ENCODE measurements around the gene TPTE.
"Not testable (repeated sequence)": the region's sequence is repeated elsewhere in the genome, so short reads cannot be mapped to it uniquely, and the experiment has no call there.

Gene TPTE

DNA sequence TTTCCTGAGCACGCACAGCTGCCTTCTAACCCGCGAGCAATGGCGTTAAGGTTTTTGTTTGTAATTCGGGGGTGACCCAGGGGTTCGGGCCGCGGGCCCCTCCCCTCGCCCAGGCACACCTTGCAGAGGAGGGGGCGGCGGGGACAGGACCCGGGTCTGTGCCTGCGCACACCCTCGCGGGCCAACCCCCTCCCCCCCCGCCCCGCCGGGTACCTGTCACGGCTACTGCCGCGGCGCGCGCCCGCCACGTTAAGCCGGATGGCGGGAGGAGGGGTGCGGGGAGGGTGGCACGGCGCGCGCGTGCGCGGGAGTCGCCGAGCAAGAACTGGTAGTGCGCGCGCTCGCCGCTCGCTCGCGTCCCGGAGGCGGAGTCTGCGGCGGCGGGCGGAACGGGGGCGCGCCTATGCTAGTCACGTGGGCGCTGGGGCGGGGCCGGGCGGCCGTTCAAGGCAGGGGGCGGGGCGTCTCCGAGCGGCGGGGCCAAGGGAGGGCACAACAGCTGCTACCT, at the start of gene TPTE:
TSS of gene TPTE (plus strand) at position 493 of the 508 bp plus-strand sequence. CDS start 17,141 bp downstream, outside the sequence.
- no peak for DNase-seq

DNA sequence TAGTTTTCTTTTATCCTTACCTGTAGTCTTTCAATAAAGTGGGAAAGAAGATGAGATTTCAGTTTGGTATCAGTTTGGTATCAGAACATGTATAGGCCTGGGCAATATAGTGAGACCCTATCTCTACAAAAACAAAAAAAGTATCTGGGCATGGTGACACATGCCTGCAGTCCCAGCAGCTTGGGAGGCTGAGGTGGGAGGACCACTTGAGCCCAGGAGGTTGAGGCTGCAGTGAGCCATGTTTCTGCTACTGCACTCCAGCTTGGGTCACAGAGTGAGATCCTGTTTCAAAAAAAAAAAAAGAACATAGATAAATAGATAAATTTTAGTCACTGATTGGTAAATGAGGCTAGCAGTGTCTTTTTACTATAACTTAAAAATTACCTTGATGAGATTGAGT, 49.4 kb upstream of the TPTE start:
- DNase-seq = not testable (repeated sequence)

DNA sequence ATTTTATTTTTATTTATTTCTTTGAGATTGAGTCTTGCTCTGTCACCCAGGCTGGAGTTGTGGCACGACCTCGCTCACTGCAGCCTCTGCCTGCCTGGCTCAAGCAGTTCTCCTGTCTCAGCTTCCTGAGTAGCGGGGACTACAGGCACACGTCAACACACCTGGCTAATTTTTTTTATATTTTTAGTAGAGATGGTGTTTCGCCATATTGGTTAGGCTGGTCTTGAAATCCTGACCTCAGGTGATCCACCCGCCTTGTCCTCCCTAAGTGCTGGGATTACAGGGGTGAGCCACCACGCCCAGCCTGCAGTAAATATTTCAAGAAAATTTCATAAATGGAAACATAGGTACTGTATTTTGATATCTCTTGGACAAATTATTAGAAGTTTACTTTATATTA, 43.6 kb upstream of the TPTE start:
- DNase-seq = not testable (repeated sequence)

DNA sequence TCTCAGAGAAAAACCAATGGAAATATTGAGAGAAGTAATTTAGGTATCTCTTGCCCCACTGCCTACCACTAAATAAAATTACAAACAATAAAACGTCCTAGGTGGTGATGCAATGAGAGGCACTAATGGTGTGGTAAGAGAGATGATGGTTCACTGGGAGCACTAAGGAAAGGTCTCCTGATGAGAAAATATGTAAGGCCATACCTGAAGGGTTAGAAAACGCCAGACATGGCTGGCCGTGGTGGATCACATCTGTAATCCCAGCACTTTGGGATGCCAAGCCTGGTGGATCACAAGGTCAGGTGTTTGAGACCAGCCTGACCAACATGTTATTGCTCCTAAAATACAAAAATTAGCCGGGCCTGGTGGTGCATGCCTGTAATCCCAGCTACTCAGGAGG, 41.5 kb upstream of the TPTE start:
- not testable (repeated sequence) for DNase-seq

DNA sequence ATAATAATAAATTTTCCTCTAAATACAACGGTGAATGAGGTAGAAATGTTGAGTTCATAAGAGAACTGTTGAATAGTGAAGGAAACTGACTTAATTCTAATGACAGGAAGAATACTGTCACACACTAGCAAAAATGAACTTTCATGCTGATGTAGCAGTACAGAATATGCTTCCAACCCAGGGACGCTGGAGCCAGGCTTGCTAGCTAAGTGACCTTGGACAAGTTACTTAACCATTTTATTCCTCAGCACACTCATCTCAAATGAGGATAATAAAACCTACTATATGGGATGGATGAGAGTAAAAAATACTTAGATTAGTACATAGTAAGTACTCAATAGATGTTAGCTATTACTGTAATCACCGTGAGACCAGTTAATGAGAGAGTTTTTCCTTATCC, 36.5 kb upstream of the TPTE start:
- DNase-seq = not testable (repeated sequence)

DNA sequence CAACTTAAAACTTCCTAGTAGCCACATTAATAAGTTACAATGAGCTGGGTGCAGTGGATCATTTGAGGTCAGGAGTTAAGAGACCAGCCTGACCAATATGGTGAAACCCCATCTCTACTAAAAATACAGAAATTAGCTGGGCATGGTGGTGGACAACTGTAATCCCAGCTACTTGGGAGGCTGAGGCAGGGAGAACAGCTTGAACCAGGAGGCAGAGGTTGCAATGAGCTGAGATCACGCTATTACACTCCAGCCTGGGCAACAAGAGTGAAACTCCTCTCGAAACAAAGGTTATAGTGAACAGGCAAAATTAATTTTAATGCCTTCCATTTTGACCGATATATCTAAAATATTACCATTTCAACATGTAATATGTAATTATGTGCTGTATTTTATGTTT, 30.9 kb upstream of the TPTE start:
- not testable (repeated sequence) for DNase-seq

DNA sequence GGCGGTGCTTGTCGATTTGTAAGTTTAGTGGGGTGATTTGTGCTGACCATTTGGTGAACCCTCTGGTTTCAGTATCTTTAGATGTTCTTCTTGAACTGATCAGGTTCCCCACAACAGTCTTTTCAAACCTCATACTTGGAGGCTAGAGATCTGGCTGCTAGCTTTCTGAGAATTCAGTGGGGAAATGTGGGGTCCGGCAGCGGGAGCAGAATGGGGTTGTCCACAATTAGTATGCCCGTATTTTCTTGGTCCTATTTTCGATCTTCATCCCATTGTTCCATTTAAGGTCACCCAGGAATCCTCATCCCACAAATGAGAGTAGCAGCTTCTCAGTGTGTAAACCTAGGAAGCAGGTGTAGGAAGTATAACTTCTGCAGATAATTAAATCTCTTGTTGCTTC, 10.3 kb upstream of the TPTE start:
- no peak for DNase-seq

DNA sequence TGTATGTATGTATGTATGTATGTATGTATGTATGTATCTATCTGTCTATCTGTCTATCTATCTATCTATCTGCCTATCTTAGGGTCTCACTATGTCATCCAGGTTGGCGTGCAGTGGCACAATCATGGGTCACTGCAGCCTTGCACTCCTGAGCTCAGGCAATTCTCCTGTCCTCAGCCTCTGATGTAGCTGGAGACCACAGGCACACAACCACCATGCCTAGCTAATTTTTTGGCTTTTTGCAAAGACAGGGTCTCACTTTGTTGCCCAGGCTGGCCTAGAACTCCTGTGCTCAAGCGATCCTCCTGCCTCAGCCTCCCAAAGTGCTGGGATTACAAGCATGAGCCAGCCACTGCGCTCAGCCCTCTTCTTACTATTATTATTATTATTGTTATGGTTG, 4.5 kb upstream of the TPTE start:
- not testable (repeated sequence) for DNase-seq

DNA sequence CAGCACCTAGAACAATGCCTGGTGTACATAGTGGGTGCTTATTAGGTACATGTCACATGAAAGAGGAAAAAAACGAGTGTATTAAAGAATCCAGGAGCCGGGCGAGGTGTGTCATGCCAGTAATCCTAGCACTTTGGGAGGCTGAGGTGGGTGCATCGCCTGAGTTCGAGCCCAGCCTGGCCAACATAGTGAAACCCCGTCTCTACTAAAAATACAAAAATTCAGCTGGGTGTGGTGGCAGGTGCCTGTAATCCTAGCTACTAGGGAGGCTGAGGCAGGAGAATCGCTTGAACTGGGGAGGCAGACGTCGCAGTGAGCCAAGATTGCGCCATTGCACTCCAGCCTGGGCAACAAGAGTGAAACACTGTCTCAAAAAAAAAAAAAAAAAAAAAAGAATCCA, 3.5 kb upstream of the TPTE start:
- DNase-seq = not testable (repeated sequence)

DNA sequence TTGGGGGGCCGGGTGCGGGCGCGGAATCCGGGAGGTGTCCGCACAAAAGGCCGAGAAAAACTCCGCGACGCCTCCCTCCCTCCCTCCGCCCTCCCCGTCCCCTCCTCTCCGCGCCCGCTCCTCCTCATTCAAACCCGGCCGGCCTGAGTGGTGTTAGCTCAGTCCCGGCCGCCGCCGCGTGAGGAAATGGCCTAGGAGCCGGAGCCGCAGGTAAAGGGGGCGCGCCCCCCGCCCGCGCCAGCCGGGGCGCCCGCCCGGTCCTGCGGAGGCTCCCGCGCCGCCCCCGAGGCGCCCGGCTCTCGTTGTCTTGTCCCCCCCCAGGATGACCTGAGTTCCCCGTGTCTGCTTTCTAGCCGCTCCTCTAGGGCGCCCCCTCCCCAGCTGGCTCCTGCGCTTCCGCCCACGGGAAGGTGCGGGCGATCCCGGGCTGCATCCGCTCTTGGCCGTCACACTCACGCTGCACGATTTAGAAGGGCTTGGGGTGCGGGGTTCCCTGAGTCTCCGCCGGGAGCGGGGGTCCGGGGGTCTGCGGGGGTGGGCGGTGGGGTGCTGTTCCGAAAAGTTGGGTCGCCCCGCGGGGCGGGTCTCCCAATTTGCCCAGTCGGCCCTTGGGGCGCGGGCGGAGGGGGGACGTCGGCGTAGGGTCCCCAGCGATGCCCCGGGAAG, 585 bp downstream of the TPTE start:
- DNase-seq = not testable (repeated sequence)

DNA sequence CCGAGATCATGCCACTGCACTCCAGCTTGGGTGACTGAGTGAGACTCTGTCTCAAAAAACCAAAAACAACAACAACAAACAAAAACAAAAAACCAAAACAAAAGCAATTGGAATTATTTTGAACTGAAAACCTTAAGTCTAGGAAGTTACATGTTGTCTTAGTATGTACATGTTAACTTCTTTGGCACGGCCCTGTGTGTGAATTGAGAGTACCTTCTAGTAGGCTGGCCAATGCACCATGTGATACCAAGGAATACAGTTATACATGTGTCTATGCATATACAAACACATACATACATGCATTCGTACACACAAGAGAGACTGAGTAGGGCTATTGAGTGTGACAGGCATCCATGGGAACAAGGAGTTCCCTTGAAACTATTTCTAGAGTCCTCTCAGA, 18.6 kb downstream of the TPTE start:
- DNase-seq = no peak

DNA sequence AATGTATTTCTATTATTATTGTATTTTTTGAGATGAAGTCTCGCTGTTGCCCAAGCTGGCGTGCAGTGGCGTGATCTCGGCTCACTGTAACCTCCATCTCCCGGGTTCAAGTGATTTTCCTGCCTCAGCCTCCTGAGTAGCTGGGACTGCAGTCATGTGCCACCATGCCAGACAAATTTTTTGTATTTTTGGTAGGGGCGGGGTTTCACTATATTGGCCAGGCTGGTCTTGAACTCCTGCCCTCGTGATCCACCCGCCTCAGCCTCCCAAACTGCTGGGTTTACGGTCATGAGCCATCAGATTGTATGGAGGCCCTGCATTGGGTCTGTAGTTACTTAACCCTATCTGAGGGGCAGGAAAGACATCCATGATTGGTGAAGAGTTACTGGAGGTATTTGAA, 23.0 kb downstream of the TPTE start:
- not testable (repeated sequence) for DNase-seq

DNA sequence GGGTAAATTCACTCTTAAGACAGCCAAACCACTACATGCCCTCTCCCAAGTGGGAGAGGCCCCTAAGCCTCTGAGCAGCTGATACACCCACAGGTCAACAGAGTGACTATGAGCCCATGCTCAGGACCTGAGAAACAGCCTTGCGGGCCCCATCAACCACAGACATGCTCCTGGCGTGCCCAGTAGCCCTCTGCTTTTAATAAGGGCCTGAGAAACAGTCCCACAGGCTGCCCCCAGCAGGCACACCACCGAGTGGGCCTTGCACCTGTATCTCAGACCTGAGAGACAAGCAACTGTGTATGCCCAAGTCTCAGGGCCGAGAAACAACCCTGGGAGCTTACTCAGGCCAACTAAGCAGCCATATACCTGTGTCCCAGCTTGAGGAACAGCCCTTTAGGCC, 26.5 kb downstream of the TPTE start:
- not testable (repeated sequence) for DNase-seq

DNA sequence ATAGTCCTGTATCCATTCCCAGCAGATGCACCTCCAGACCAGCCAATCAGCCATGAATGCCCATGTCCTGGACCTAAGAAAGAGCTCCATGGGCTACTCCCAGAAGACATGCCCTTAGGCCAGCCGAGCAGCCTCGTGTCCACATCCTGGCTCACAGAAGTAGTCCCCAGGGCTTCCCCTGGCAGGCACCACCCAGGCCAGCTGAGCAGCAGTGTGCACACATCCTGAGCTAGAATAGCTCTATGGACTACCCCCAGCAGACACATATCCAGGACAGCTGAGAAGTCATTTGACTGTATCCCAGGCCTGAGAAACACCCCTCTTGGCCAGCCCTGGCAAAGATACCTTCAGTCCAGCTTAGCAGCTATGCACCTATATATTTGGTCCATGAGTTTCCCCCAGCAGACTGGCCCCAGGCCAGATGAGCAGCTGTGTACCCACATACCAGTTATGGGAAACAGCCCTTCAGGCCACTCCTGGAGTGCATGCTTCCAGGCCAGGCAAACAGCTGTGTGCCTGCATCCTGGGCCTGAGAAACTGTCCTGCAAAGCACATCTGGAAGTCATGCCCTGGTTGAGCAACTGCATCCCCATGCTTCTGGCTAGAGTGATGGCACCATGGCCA, 27.1 kb downstream of the TPTE start:
- DNase-seq = not testable (repeated sequence)

DNA sequence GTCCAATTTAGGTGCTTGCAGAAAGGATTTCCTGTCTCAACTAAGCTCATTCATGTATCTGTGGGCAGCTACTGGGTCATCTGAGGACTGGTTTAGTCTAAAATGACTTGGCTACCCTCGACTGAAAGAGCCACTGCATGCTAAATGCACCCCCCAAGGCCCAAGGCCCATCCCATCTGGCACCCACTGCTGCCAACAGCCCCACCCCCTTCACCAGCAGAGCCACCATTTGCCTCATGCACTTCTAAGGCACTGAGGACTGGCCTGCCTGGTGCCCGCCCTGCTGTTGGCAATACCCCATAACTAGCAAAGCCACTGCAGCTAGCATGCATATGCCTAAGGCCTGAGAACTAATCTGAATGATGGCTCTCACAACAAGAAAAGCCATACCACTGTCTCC, 49.4 kb downstream of the TPTE start:
- not testable (repeated sequence) for DNase-seq

DNA sequence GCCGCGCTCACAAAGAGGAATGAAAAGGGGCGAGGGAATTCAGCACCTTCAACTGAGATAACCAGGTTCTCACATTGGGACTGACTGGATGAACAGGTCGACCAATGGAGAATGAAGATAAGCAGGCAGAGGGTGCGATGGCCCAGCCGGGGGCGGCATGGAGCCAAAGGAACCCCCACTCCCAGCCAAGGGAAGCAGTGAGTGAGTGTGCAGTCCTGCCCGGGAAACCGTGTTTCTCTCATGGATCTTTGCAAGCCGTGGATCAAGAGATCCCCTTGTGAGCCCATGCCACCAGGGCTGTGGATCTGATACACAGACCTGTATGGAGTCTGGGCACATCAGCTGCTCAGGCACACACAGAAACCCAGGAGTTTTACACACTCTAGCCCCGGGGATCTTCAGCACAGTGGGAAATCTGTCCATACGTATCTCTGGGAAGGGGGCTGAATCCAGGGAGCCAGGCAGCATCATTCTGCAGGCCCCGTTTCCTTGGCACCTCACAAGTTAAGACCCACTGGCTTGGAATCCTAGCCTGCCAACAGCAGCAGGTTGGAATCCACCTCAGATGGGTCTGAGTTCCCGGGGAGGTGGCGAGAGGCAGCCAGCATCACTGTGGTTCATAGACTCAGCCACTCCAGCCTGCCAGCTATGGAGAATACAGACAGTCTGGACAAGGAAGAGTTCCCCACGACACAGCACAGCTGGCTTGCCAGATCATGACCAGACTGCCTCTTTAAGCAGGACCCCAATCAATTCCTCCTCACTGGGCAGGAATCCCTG, 53.3 kb downstream of the TPTE start:
- not testable (repeated sequence) for DNase-seq

DNA sequence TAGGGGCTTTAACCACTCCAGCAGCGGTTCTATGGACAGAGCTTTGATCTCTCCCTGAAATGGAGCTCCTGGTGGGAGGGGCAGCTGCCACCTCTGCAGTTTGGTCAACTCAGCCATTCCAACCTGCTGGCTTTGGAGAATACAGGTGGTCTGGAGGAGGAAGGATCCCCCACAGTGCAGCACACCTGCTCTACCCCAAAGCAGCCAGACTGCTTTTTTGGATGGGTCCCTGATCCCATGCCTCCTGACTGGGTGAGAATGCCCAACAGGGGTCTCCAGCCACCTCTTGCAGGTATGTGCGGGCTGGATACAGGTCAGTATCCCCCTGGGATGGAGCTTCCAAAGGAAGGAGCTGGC, 53.9 kb downstream of the TPTE start:
- DNase-seq = no peak

DNA sequence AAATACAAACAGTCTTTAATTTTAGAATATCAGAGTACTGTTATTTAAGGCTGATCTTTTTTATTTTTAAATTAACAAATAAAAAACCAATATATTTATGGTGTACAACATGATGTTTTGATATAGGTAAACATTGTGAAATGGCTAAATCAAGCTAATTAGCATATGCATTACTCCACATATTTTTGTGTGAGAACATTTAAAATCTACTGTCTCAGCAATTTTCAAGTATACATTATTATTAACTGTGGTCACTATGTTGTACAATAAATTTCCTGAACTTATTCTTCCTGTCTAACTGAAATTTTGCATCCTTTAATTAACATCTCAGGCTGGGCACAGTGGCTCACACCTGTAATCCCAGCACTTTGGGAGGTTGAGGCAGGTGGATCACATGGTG, 57.5 kb downstream of the TPTE start:
- DNase-seq = not testable (repeated sequence)

DNA sequence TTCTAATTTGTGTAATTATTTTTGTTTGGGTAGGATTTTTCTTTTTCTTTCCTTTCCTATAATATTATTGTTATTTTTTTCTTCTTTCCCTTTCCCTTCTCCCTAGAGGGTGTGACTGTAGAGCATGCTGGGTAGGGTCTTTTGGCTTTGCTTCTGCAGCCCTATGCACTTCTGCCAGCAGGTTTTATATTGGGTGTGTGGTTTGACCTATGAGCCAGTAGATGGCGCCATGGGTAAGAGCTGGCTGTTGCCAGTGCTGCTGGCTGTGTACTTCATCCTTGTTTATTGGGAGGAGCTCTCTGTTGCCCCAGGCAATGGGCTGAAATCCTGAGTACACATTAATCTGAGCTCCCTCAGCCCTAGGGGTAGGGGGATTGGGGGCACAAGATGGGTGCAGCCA, 67.7 kb downstream of the TPTE start:
- DNase-seq = not testable (repeated sequence)

DNA sequence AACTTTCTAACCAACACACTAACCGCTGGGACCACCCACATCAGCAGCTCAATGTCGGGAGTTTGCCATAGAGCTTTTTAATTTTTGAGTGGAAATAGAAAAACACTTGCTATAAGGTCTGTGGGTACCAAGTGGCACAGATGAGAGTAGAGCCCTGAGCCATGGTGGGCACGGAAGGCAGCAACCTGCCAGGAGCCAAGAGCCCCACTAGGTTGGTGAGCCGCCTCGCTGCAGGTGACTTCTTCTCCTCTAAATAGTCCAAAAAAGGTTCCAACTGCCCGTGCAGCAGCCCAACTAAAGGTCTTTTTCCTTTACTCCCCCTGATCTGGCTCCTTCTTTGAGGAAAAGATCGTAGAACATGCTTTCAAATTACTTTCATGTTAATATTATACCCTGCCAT, 85.7 kb downstream of the TPTE start:
- not testable (repeated sequence) for DNase-seq

DNA sequence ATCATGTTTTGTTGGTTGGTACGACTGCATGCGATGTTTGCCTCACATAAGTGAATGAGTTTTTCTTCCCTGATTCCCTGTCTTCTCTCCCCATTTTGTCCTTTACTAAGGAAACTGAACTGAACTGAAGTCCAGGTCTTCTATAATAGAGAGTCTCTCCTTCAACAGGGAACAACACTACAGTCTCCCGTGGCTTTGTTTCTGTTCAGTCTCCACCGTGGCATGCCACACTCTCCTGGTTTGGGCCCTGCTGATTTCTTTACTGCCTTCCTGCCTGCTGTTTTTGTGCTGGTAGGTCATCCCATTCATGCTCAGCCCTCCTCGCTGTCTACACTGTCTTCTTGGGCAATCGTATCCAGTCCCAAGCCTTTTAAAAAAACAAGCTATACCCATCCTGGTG, 92.9 kb downstream of the TPTE start:
- not testable (repeated sequence) for DNase-seq

DNA sequence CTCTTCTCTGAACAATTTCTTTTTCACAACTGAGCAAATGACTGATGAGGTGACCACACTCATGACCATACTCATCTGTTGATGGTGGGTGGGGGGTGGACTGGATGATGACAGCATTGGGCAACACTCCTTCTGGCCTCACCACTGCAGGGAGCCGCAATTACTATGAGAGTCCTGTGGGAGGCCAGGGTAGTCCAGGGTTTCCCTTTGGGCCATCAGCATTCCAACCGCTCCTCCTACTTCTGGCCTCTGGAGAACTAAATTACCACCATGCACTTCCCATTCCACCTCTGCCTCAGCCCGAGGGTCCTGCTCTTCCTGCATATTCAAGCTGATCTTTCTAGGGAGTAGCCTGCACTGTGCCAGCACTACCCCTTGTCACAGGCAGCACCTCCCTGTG, 94.7 kb downstream of the TPTE start:
- not testable (repeated sequence) for DNase-seq

DNA sequence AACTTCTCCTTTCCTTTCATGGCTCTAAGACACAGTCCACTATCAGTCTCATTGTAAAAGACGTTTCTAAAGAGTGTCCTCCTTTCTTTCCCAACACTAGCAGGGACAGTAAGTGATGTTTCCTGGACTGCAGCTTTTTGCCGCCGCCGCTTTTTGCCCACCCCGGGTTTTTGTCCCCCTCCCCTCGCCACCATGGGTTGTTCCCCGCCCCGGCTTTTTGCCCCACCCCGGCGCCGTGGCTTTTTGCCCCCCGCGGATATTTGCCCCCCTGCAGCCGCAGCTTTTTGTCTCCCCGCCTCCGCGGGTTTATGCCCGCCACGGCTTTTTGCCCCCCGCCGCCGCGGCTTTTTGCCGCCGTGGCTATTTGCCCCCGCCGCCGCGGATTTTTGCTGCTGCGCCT, 95.2 kb downstream of the TPTE start:
- no peak for DNase-seq

All from activated CD8-positive, alpha-beta memory T cell treated with anti-CD3 and anti-CD28 coated beads, Interleukin-2, amount 50 U/mL, for 4 hours (primary cell).